ENCODE results near the gene PKP2. TPM values are rescaled to one million over a fixed set of nuclear protein-coding genes. Genes with fewer than 3 reads are reported as not detected.

The PKP2 gene
- total RNA-seq, 1 experiment from 2014 or later = 18.4 TPM

DNA sequence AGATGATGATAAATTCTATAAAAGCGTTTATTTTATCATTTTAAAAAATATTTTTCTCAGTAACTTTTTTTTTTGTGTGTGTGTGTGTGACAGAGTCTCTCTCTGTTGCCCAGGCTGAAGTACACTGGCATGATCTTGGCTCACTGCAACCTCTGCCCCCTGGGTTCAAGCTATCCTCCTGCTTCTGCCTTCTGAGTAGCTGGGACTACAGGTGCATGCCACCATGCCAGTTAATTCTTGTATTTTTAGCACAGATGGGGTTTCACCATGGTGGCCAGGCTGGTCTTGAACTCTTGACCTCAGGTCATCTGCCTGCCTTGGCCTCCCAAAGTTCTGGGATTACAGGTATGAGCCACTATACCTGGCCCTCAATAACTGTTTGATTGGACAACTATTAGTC is 37.2 kb downstream of the PKP2 start:
- Mint-ChIP-seq H3K4me1 (peaks cover 8% of the 10 kb centered on the region in 2 experiments), H3K9me3 (no peaks in the 10 kb centered on the region), H3K4me3 (no peak overlapping the region), H3K27ac (no peak overlapping the region), H3K27me3 (ENCODE audit: low read depth) (no peaks in the 10 kb centered on the region), H3K36me3 (ENCODE audit: insufficient read depth in 1 of 3, low read depth in 3 of 3) (no peaks in the 10 kb centered on the region)
- Histone ChIP-seq H2AK5ac (ENCODE audit: insufficient read length, low read length) (no peak overlapping the region), H2BK120ac (ENCODE audit: low read depth, low read length, poor library complexity, severe bottlenecking) (no peak overlapping the region), H3K4me2 (ENCODE audit: insufficient read depth, insufficient read length, low read length) (no peak overlapping the region), H3K9me3 (ENCODE audit: control insufficient read depth, low read depth, low read length) (no peaks in the 10 kb centered on the region), H2BK20ac (ENCODE audit: low read depth, low read length, poor library complexity, severe bottlenecking) (no peak overlapping the region), H3K23me2 (ENCODE audit: insufficient read length, low read depth, low read length, poor library complexity, severe bottlenecking) (no peaks in the 10 kb centered on the region), H2BK12ac (ENCODE audit: insufficient read length, low read depth, low read length) (no peak overlapping the region), H3K23ac (ENCODE audit: insufficient read length, low read depth, low read length) (no peak overlapping the region), H3K4ac (ENCODE audit: low read depth, low read length) (no peak overlapping the region), H3K27ac (ENCODE audit: insufficient read length, low read depth, low read length) (no peak overlapping the region), H3T11ph (ENCODE audit: low read length) (no peak overlapping the region), H2BK5ac (ENCODE audit: insufficient read length, low read length) (no peak overlapping the region), H2BK15ac (ENCODE audit: low read depth, low read length) (no peak overlapping the region), H3K4me1 (ENCODE audit: insufficient read depth, low read length) (no peaks in the 10 kb centered on the region), H3K18ac (ENCODE audit: insufficient read length, low read depth, low read length) (no peak overlapping the region), H3K56ac (ENCODE audit: insufficient read length, low read depth, low read length) (no peak overlapping the region), H3K9ac (ENCODE audit: extremely low read depth, insufficient read length, low read length) (no peak overlapping the region), H4K5ac (ENCODE audit: insufficient read length, low read depth, low read length) (no peak overlapping the region), H3K27me3 (ENCODE audit: insufficient read depth, low read length) (no peaks in the 10 kb centered on the region), H3K79me2 (ENCODE audit: insufficient read depth, low read length) (0 out of 2 replicates have a peak, but pooled peaks cover 1% of the 10 kb centered on the region), H4K20me1 (ENCODE audit: control insufficient read depth, insufficient read depth, insufficient read length) (no peaks in the 10 kb centered on the region), H3K14ac (ENCODE audit: insufficient read depth, low read length) (no peak overlapping the region), H2AFZ (ENCODE audit: low read length) (no peak overlapping the region), H4K91ac (ENCODE audit: insufficient read length, low read depth, low read length) (no peak overlapping the region), H3K79me1 (ENCODE audit: insufficient read depth, low read depth, low read length, poor library complexity, severe bottlenecking) (peaks cover 2% of the 10 kb centered on the region), H4K8ac (replicated peaks; ENCODE audit: insufficient read length, low read depth, low read length) (no peak overlapping the region)
- DNase-seq = no peak
- no CpG with 5 or more reads among the region's 1 CpG for WGBS (ENCODE audit: extremely low coverage, insufficient read length, low lambda C conversion rate)
- TF ChIP-seq, protein P1, sequence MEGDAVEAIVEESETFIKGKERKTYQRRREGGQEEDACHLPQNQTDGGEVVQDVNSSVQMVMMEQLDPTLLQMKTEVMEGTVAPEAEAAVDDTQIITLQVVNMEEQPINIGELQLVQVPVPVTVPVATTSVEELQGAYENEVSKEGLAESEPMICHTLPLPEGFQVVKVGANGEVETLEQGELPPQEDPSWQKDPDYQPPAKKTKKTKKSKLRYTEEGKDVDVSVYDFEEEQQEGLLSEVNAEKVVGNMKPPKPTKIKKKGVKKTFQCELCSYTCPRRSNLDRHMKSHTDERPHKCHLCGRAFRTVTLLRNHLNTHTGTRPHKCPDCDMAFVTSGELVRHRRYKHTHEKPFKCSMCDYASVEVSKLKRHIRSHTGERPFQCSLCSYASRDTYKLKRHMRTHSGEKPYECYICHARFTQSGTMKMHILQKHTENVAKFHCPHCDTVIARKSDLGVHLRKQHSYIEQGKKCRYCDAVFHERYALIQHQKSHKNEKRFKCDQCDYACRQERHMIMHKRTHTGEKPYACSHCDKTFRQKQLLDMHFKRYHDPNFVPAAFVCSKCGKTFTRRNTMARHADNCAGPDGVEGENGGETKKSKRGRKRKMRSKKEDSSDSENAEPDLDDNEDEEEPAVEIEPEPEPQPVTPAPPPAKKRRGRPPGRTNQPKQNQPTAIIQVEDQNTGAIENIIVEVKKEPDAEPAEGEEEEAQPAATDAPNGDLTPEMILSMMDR (conservative IDR thresholded peaks at IDR 0.05) = no peak
